Panc1 (cell line): ENCODE measurements around the gene CLEC16A. TPM values are rescaled to one million over a fixed set of nuclear protein-coding genes. Genes with fewer than 3 reads are reported as not detected.
"Not testable (repeated sequence)": the region's sequence is repeated elsewhere in the genome, so short reads cannot be mapped to it uniquely, and the experiment has no call there.

Experiments
- ATAC-seq: fragments of 200-7000 bp; cut with Tn5 transposase; 2 replicates; pipeline ENCODE4 v1.9.1; 2020; ENCODE audit warnings: mild to moderate bottlenecking, moderate library complexity
- BruUV-seq: library from RNA; stranded (reverse); fragments of 400-500 nt; replicated peaks from 2 replicates; lab custom pipeline; 2021; lab: Mats Ljungman, UMichigan
- CTCF ChIA-PET: fragments of 300-600 bp; sonication (Branson Sonifier 250); formaldehyde crosslinking; loops from one replicate; lab custom pipeline; 2022; ENCODE audit warnings: antibody characterized with exemption; lab: Charles Lee
- POLR2A ChIA-PET: fragments of 300-600 bp; sonication (Branson Sonifier 250); formaldehyde crosslinking; loops from one replicate; lab custom pipeline; 2022; ENCODE audit warnings: antibody characterized with exemption; lab: Charles Lee
- DNase-seq: peaks from one replicate; pipeline ENCODE4 v3.0.0-alpha.2; 2010; ENCODE audit warnings: low read depth, low spot score
- H3K27ac ChIP-seq: 2 replicates; pipeline ENCODE4 v1.5.1; 2011; ENCODE audit warnings: mild to moderate bottlenecking, low read length, inconsistent platforms
- H3K27me3 ChIP-seq: fragments of 200-500 bp; sonication (Bioruptor generic); 2 replicates; pipeline ENCODE4 v1.6.0; 2014; ENCODE audit warnings: low read length, inconsistent platforms; ENCODE audit not compliant: control insufficient read depth, insufficient read depth
- H3K36me3 ChIP-seq: fragments of 200-500 bp; sonication (Bioruptor generic); 2 replicates; pipeline ENCODE4 v1.5.1; 2014; ENCODE audit warnings: inconsistent platforms, mild to moderate bottlenecking, low read length, moderate library complexity; ENCODE audit not compliant: control insufficient read depth, insufficient read depth
- H3K4me1 ChIP-seq: 2 replicates; pipeline ENCODE4 v1.5.1; 2011; ENCODE audit warnings: inconsistent platforms, mild to moderate bottlenecking, low read length, moderate library complexity; ENCODE audit not compliant: control insufficient read depth, insufficient read depth
- H3K4me3 ChIP-seq, 2 experiments: 2 replicates each; pipeline ENCODE4 v1.5.1; 2011 to 2012; ENCODE audit warnings: low read depth in 2 of 2, low read length in 2 of 2, mild to moderate bottlenecking in 2 of 2, inconsistent platforms in 1 of 2, moderate library complexity in 1 of 2
- H3K9me3 ChIP-seq: fragments of 200-500 bp; sonication (Bioruptor generic); 2 replicates; pipeline ENCODE4 v1.5.1; 2014; ENCODE audit warnings: low read depth, mild to moderate bottlenecking, inconsistent platforms, low read length, moderate library complexity; ENCODE audit not compliant: control insufficient read depth, insufficient read depth
- CTCF ChIP-seq: fragments of 450-650 bp; IDR thresholded peaks from 2 replicates; pipeline ENCODE4 v1.5.1; 2017; ENCODE audit warnings: mild to moderate bottlenecking
- POLR2AphosphoS5 ChIP-seq: IDR thresholded peaks from 2 replicates; pipeline ENCODE4 v1.6.1; 2012; ENCODE audit warnings: mild to moderate bottlenecking, low read depth, low read length, moderate library complexity
- REST ChIP-seq, 2 experiments: IDR thresholded peaks; 2 replicates each; pipeline ENCODE4 v1.6.1; 2011 to 2012; ENCODE audit warnings: low read depth in 2 of 2, control low read depth in 1 of 2, low read length in 1 of 2, mild to moderate bottlenecking in 1 of 2, moderate library complexity in 1 of 2; ENCODE audit not compliant: insufficient read depth in 1 of 2
- SIN3A ChIP-seq: IDR thresholded peaks from 2 replicates; pipeline ENCODE4 v1.6.1; 2012; ENCODE audit warnings: low read depth, mild to moderate bottlenecking, low read length, moderate library complexity, borderline replicate concordance; ENCODE audit not compliant: insufficient read depth
- TCF7L2 ChIP-seq: IDR thresholded peaks from 2 replicates; pipeline ENCODE4 v1.6.1; 2011; ENCODE audit warnings: mild to moderate bottlenecking, low read depth, low read length, inconsistent platforms
- in situ Hi-C: cut with HindIII; loops from 2 replicates; pipeline ENCODE4 v1.10.0; 2016; ENCODE audit warnings: low sequenced_read_pairs, low pct_unique_long_range_greater_than_20kb
- intact Hi-C: fragments of 100-400 bp; cut with micrococcal nuclease; formaldehyde crosslinking; loops from one replicate; pipeline ENCODE4 v1.10.0; 2022; ENCODE audit not compliant: unreplicated experiment
- total RNA-seq: library from RNA; stranded (reverse); gene quantifications from one replicate; pipeline ENCODE4 v1.2.1, GENCODE V29; 2021; ENCODE audit not compliant: unreplicated experiment

CLEC16A gene
- total RNA-seq, 1 experiment from 2014 or later: 21.0 TPM

DNA sequence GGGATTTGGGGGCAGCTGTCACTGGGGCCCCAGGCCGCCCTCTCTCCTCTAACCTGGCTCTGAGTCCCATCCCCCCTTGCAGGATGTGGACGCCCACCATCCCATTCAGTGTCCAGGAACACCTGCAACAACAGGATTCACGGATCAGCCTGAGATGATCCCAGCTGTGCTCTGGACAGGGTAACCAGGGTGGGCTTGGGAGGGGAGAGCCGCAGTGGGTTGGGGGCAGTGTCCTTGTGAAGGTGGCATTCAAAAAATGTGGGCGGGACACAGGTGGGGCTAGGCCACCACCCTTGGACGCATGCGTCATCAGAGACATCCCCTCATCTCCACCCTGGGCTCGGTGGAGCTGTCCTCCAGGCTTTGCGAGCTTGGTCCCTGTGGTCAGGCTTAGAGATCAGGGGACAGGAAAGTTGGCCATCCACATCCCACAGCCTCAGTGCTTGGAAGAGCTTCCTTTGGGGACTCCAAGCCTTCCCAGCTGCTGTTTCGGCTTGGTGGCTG, 21.2 kb upstream of the CLEC16A start:
- Histone ChIP-seq H3K27ac (no peak overlapping the region), H3K36me3 (no peaks in the 10 kb centered on the region), H3K27me3 (no peaks in the 10 kb centered on the region), H3K4me3 (no peak overlapping the region), H3K4me1 (peaks cover 4% of the 10 kb centered on the region; the same call in 1 of the 2 replicates), H3K9me3 (no peaks in the 10 kb centered on the region)
- CTCF ChIA-PET: no interaction called here
- in situ Hi-C loops (no loop called here), intact Hi-C loops (loop anchor here (5.0 kb wide), 1 partner anchor 186 kb away; no protein-coding TSS in a partner anchor)
- POLR2A ChIA-PET: no interaction called here
- no TSS peak for BruUV-seq
- TF ChIP-seq TCF7L2 (no peak), CTCF (no peak), POLR2AphosphoS5 (no peak), REST (IDR thresholded peaks at IDR 0.05; ENCODE audit: insufficient read depth in 1 of 2, low read depth in 2 of 2, low read length in 1 of 2) (no peak), SIN3A (no peak)
- DNase-seq: no peak
- no peak for ATAC-seq

GRCh38 chr16:10923650-10924214, 20.6 kb upstream of the CLEC16A start:
- in situ Hi-C loops (no loop called here), intact Hi-C loops (loop anchor here (5.0 kb wide), 1 partner anchor 186 kb away; no protein-coding TSS in a partner anchor)
- no peaks in the 10 kb centered on the region for H3K36me3 ChIP-seq
- ATAC-seq (no peak), DNase-seq (no peak)
- ChIA-PET POLR2A (no interaction called here), CTCF (no interaction called here)
- H3K27me3 ChIP-seq: no peaks in the 10 kb centered on the region
- H3K4me3 ChIP-seq: no peak overlapping the region
- no peaks in the 10 kb centered on the region for H3K9me3 ChIP-seq
- TF ChIP-seq TCF7L2 (no peak), REST (IDR thresholded peaks at IDR 0.05; ENCODE audit: insufficient read depth in 1 of 2, low read depth in 2 of 2, low read length in 1 of 2) (no peak), POLR2AphosphoS5 (no peak), SIN3A (no peak), CTCF (no peak)
- no TSS peak for BruUV-seq
- H3K27ac ChIP-seq: no peak overlapping the region
- peaks cover 1% of the 10 kb centered on the region; the same call in 1 of the 2 replicates for H3K4me1 ChIP-seq

- H3K4me1 ChIP-seq, H3K36me3 ChIP-seq, H3K9me3 ChIP-seq, CTCF ChIA-PET, intact Hi-C loops, H3K27me3 ChIP-seq, H3K27ac ChIP-seq, BruUV-seq, DNase-seq, H3K4me3 ChIP-seq, POLR2A ChIA-PET, ATAC-seq, in situ Hi-C loops: not testable (repeated sequence)
Observed at GRCh38 chr16:10925285-10925684, 19.1 kb upstream of the CLEC16A start.
